AG04450 (cell line): ENCODE measurements around the gene CMSS1. TPM values are rescaled to one million over a fixed set of nuclear protein-coding genes. Genes with fewer than 3 reads are reported as not detected.

Experiments used
- CTCF ChIA-PET: fragments of 300-600, 350-600 bp; formaldehyde crosslinking; extraction: SDS; loops from one replicate; lab custom pipeline; 2022; ENCODE audit warnings: antibody characterized with exemption, inconsistent platforms; lab: Charles Lee
- POLR2A ChIA-PET: fragments of 350-600 bp; formaldehyde crosslinking; extraction: SDS; loops from one replicate; lab custom pipeline; 2021; ENCODE audit warnings: antibody characterized with exemption, inconsistent platforms; lab: Yijun Ruan, JAX
- DNase-seq: peaks from one replicate; pipeline ENCODE4 v3.0.0-alpha.2; 2011; ENCODE audit warnings: low read depth, low spot score
- H3K27ac ChIP-seq: one replicate; pipeline ENCODE4 v1.5.1; 2012; ENCODE audit warnings: low read depth, low read length, control low read depth
- H3K27me3 ChIP-seq: one replicate; pipeline ENCODE4 v1.6.0; 2012; ENCODE audit warnings: low read length; ENCODE audit not compliant: control insufficient read depth, insufficient read depth
- H3K4me3 ChIP-seq: 2 replicates; pipeline ENCODE4 v1.5.1; 2011; ENCODE audit warnings: mild to moderate bottlenecking, low read depth, low read length, control low read depth
- H3K9me3 ChIP-seq: 2 replicates; pipeline ENCODE4 v1.5.1; 2012; ENCODE audit warnings: low read length; ENCODE audit not compliant: control insufficient read depth, insufficient read depth
- polyA plus RNA-seq: library from polyadenylated mRNA; depleted of rRNA; stranded (reverse); fragments of >200 nt; gene quantifications from 2 replicates; pipeline ENCODE4 v1.2.3, GENCODE V29; 2011
- TF ChIP-seq, protein P1 (sequence below): IDR thresholded peaks from 2 replicates; pipeline ENCODE4 v1.5.1; 2011; ENCODE audit warnings: low read depth, low read length, control low read depth, inconsistent platforms

The CMSS1 gene
- polyA plus RNA-seq, 1 experiment, result 15.7 TPM

DNA sequence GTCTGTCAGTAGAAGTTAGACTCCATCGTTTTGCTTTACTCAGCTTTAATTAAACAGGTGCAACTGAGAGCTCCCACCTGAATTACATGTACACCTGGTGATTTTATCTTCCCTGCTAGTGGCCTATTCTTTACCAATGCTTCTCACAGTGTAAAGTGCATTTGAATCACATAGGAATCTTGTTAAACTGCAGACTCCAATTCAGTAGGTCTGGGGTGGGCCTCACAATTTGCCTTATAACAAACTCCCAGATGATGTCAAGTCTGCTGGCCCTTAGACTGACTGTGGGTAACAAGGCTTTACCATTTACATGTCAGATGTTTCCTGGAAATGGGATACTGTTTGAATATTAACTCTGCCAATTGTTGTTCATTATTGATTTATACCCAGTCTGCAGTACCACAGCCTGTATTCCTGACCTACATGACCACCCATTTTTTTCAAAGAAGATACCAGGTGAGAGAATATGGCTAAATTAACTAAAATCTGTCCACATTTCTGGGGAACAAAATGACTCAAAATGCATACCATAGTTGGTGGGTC lies 37.2 kb downstream of the CMSS1 start:
- Histone ChIP-seq H3K9me3 (no peaks in the 10 kb centered on the region), H3K27ac (no peak overlapping the region), H3K27me3 (no peaks in the 10 kb centered on the region), H3K4me3 (no peak overlapping the region)
- no peak for DNase-seq
- TF ChIP-seq, protein P1, sequence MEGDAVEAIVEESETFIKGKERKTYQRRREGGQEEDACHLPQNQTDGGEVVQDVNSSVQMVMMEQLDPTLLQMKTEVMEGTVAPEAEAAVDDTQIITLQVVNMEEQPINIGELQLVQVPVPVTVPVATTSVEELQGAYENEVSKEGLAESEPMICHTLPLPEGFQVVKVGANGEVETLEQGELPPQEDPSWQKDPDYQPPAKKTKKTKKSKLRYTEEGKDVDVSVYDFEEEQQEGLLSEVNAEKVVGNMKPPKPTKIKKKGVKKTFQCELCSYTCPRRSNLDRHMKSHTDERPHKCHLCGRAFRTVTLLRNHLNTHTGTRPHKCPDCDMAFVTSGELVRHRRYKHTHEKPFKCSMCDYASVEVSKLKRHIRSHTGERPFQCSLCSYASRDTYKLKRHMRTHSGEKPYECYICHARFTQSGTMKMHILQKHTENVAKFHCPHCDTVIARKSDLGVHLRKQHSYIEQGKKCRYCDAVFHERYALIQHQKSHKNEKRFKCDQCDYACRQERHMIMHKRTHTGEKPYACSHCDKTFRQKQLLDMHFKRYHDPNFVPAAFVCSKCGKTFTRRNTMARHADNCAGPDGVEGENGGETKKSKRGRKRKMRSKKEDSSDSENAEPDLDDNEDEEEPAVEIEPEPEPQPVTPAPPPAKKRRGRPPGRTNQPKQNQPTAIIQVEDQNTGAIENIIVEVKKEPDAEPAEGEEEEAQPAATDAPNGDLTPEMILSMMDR, result no peak
- ChIA-PET POLR2A (no interaction called here), CTCF (interaction anchor here (1.3 to 1.7 kb wide), 2 partner anchors 11 to 23 kb away, joined by 3 to 8 read pairs; no protein-coding TSS in a partner anchor)

DNA sequence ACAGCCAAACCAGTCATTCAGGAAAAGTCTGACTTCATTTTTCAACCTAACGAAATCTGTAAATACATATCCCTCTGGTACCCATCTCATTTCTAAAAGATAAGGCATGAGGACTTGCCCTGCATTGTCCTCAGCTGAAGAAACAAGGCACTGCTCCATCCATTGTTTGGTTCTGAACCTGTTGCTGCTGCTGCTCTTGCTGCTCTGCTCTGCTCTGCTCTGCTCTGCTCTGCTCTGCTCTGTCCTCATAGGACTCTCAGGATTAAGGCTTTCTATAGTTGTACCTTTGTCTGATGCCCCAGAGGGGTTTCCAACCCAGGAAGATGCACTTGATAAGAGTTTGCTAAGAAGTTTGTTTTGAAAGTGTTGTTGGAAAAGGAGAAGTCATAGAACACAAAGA lies 38.2 kb downstream of the CMSS1 start:
- Histone ChIP-seq H3K9me3 (no peaks in the 10 kb centered on the region), H3K27me3 (no peaks in the 10 kb centered on the region), H3K4me3 (no peak overlapping the region), H3K27ac (no peak overlapping the region)
- DNase-seq, result no peak
- TF ChIP-seq, protein P1, result no peak
- ChIA-PET CTCF (interaction anchor here (0.9 to 1.7 kb wide), 3 partner anchors 12 to 399 kb away, joined by 3 to 8 read pairs (median 3); no protein-coding TSS in a partner anchor), POLR2A (no interaction called here)

DNA sequence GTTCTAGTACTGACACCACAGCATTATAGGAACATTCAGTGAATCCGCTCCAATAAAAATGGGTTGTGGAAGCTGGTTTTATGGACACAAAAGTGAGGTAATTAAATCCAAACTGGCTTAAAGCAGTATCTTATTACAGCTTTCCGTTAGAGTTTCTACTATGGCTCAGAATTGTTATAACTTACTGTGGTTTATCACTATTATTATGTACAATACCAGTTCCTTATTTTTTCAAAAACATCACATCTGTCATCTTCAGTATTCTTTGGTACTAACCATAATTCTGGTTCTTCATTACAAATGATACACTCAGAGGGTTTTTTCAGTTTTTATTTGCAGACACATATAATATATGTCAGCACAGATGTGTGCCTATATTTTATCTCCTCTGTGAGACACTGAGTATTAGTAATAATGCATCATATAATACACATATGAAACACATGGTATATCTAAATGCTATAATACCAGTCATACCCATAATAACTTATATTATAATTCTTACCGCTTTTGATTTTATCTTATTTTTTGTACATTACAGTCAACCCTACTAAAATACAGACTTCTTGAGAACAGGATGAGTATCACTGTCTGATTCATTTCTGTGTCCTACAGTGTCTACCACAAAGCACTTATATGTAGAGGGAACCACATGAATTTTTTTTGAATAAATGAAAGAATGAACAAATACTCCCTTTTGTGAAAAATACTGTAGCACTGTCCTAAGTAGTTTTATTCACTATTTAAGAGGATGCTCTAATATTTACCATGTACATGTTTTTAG lies 39.0 kb downstream of the CMSS1 start:
- no peaks in the 10 kb centered on the region for H3K9me3 ChIP-seq
- no peak for DNase-seq
- CTCF ChIA-PET, result interaction anchor here (0.9 to 1.0 kb wide), 2 partner anchors 14 to 397 kb away, joined by 3 read pairs; no protein-coding TSS in a partner anchor
- no peaks in the 10 kb centered on the region for H3K27me3 ChIP-seq
- TF ChIP-seq, protein P1, result no peak
- no peak overlapping the region for H3K27ac ChIP-seq
- POLR2A ChIA-PET, result no interaction called here
- no peak overlapping the region for H3K4me3 ChIP-seq

DNA sequence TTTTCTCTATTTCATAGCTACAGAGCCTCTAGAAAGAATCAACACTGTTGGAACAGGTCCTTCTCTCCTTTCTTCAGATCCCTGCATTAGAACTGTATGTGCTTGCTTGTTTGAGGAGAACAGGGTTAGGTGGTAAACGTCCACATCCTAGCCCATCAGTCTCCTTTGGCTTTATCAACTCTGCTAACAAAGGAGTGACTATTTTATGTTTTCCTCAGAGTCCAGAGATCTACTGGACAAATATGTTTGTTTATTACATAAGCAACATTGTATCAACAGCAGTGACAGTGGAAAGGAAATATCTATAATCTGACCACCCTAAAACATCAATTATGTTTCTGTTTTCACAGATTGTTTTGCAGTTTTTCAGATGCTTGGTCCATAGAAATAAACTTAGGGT lies 39.6 kb downstream of the CMSS1 start:
- POLR2A ChIA-PET, result no interaction called here
- TF ChIP-seq, protein P1, result no peak
- Histone ChIP-seq H3K27ac (no peak overlapping the region), H3K4me3 (no peak overlapping the region), H3K9me3 (no peaks in the 10 kb centered on the region), H3K27me3 (no peaks in the 10 kb centered on the region)
- CTCF ChIA-PET, result interaction anchor here (0.8 to 1.0 kb wide), 2 partner anchors 26 to 397 kb away, joined by 3 to 6 read pairs; no protein-coding TSS in a partner anchor
- DNase-seq, result no peak

DNA sequence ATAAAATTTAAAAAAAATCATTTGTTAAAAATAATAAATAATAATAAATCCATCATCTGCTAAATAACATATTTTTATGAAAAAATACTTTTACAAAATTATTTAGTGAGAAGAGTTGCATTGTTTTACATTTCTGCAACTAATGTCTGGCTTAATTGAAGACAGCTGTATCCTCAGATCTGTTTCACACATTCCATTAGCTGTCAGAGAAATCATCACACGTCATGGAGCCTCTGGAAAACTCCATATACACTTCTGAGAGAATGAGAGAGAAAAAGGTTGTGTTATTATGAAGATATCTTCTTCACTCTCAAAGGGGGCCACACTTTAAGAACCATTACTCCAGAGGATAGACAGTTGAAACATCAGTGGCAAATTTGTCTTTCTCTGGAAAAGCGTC lies 40.8 kb downstream of the CMSS1 start:
- TF ChIP-seq, protein P1, result no peak
- ChIA-PET POLR2A (no interaction called here), CTCF (interaction anchor here (3.5 kb wide), 1 partner anchor 15 kb away, joined by 22 read pairs; no protein-coding TSS in a partner anchor)
- H3K9me3 ChIP-seq, result no peaks in the 10 kb centered on the region
- DNase-seq, result no peak
- no peak overlapping the region for H3K27ac ChIP-seq
- no peaks in the 10 kb centered on the region for H3K27me3 ChIP-seq
- H3K4me3 ChIP-seq, result no peak overlapping the region
